ENCODE data around the gene ZCCHC7.
"Not testable (repeated sequence)": the region's sequence is repeated elsewhere in the genome, so short reads cannot be mapped to it uniquely, and the experiment has no call there.

ZCCHC7 gene

DNA sequence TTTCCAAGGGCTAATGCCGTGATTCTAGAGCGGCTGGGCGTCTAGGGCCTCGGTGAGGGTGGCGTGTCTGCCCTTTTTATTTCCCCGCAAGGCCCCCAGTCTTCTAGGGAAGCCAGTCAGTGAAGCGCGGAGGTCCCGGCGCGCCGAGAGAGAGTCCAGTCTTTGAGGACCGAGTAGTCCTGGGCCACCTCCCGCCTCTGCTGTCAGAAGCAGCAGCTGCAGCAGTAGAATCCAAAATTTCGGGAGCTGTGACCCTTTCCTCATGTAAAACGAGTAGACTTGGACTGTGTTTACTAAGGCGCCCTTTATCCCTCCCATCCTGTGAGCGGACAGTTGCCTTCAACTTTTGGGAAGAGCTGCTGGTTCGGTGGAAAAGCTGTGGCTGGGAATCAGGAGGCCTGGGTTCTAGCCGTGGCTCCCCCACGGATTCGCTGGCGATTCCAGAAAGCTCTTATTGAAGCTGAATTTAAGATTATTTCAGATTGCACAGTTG is 515 bp downstream of the ZCCHC7 start:
- not testable (repeated sequence) for DNase-seq (ENCODE audit: low spot score)

DNA sequence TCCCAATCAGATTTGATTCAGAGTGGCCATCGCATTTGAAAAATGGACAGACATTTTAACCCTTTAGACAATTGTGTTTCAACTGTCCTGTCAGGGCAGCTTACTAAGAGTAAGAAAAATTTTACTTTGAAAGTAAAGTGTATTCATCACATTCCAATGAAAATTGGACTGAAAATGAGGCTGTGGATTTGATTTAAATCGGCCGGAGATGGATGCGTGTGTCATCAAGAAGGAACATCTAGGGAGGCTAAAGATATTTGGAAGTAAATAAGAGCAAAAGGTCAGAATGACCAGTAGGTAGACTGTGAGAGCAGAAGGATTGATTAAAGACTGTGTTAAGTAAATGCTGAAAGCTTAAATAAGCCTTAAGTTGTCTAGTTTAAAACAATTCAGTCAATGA is 1.5 kb downstream of the ZCCHC7 start:
- no peak for DNase-seq (ENCODE audit: low spot score)

DNA sequence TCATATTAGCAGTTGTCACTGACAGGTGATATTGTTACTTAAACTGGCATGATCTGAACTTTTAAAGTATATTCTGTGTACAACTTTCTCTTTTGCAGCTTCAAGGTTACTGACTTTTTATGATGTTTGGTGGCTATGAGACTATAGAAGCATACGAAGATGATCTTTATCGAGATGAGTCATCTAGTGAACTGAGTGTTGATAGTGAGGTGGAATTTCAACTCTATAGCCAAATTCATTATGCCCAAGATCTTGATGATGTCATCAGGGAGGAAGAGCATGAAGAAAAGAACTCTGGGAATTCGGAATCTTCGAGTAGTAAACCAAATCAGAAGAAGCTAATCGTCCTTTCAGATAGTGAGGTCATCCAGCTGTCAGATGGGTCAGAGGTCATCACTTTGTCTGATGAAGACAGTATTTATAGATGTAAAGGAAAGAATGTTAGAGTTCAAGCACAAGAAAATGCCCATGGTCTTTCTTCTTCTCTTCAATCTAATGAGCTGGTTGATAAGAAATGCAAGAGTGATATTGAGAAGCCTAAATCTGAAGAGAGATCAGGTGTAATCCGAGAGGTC is 5.9 kb downstream of the ZCCHC7 start:
- no peak for DNase-seq (ENCODE audit: low spot score)

DNA sequence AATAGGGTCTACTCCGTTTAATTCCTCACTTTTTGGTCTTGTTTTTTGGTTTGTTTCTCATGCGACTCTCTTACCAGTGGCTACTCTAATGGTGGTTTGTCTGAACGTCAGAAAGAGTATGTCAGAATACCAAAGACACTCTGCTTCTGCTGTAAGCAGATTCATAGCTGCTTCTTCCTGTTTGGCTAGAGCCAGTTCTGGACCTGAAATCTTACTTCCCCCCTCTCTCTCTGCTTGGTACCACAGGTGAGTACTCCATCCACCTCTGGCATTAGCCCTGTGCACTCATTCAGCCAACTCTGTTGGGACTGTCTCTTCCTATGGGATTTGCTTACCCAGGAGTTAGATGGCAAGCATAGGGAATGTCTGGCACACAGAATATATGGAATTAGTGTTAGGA is 6.6 kb downstream of the ZCCHC7 start:
- no peak for DNase-seq (ENCODE audit: low spot score)

DNA sequence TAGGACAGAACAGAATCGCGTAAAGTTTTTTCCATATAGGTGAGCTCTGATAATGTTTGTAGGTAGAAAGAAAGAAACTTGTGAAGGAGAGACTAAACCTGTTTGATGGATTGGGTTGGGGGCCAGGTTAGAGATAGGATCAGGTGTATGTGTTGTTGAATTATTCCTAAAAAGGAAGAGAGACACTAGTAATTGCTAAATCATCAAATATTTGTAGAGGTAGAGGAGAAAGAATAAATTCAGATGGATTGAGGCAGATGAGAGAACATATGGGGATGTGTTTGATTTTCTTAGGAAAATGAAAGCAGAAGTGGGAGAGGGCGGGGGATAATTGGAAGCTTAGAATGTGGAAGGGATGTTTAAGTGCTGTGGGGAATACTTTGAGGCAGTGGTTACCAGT is 7.7 kb downstream of the ZCCHC7 start:
- no peak for DNase-seq (ENCODE audit: low spot score)

DNA sequence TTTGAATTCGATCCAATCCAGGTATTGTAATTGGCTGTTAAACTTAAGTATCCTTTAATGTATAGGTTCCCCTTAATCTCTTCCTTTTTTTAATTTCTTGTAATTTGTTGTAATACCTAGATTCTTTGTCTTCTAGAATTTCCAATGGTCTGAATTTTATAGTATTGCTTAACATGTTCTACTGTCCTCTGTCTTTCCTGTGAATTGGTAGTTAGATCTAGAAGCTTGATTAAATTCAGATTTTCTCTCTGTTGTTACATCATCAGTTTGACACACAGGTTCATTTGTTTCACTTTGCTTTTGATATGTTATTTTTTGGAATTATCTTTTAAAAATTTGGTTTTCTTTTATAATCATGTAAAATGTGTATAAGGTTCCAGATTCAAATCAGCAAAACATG is 13.8 kb downstream of the ZCCHC7 start:
- no peak for DNase-seq (ENCODE audit: low spot score)

DNA sequence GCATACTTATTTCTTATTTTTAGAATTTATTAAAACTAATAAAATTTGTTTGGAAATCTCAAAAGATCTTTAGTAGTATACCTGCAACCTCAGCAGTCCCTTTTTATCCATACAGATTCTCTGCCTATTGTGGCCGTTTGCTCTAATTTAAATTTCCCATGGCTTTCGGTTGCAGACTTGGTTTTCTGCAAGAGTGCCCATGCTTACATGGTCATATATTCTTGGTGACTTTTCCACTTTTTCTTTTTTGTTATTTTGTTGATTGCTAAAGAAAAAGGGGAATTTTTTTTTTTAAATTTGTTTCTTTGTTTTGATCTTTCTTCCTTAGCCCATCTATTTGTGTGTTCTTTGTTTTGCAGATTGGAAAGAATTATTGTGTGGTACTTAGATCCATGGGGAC is 20.6 kb downstream of the ZCCHC7 start:
- no peak for DNase-seq (ENCODE audit: low spot score)

DNA sequence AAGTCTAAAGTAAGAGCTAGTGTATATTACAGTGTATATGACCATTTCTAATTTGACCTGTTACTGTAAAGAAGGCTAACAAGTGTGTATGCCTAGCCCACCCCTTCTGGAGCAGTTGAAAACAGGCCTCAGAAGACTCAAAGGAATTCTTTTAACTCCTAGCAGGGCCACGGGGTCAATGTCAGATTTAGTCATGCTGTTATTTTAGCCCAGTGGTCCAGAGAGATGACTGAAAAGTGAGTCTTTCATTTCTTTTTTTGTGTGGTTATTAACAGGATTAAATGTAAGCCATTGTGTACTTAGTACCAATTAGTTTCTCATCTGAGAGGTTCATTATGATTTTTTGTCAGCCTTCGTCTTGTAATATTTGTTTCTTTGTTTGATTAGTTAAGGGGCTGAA is 24.4 kb downstream of the ZCCHC7 start:
- no peak for DNase-seq (ENCODE audit: low spot score)

DNA sequence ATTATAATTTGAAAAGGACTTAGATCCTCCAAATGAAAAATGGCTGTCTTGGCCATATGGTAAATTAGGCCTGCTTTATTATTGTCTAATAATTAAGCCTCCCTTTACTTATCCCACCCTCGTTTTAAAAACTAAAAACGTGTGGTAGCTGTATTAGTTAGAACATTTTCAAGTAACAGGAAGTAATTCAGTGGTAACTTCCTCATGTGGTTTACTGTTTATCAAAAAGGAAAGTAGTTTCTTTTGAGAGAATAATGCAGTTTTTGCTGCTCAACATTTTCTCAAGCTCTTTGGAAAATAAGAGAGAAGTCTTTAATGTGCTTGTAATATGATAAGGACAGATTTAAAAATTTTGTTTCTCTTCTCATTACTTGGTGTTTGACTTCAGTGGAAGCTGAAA is 26.0 kb downstream of the ZCCHC7 start:
- DNase-seq (ENCODE audit: low spot score): peak; percentile 37

DNA sequence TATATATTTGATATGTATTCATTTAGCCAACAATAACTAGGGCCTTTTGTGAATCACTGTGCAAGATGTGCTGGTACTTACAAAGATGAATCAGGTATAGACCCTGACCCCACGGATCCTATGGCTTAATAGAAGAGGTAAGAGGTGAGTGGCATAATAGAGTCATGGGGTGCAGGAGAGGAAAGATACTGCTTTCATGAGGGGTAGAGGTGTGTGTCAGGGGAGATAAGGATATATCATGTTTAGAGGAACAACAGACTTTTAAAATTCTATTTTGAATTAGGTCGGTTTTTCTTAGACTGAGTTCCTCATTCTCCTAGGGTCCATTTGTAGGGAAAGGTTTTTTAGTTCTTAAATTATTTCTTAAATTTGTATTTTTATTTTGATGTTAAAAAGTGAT is 27.8 kb downstream of the ZCCHC7 start:
- DNase-seq (ENCODE audit: low spot score): no peak

DNA sequence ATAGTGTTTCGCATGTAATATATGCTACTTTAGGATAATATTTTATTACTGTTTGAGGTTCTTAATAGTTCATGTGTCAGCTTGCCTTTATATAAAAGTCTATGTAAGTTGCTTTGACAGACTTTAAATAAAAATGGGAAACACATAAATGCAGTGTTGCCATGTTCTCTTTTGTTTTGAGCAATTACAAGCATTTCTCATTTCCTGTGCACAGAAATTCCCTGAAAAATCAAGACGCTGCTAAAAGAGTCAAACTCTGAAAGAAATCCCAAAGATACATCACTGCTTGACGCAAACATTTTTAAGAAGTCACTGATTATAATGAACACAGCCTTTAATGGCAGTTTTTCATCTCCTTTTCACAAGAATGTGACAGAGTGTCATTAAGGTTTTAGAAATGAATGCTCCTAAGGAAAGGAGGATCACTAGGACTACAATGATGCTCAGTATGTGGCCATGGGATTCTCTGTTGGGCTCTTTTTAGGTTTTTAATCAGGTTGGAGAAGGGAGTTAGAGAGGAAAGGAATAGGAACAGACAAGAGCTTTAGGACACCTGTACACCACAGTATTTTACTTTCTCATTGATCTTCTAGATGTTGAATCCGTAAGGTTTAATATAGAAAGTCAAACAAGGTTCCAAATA is 29.4 kb downstream of the ZCCHC7 start:
- no peak for DNase-seq (ENCODE audit: low spot score)

DNA sequence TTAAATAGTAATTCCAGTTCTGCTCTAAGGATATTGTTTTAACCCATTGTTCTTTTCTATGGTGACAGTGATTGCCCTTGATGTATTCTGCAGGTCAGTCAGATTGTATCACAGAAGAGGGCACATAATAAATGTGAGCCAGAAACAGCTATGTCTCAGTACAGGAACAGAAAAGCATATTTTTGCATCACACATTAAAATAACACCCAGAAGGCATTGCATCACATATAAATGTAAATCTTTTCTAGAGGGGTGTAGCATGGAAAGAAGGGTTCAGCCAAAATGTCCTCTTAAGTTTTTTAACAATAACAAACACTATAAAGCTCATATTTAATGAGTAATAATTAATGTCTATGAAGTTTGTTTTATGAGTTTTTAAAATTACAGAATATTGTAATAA is 30.0 kb downstream of the ZCCHC7 start:
- no peak for DNase-seq (ENCODE audit: low spot score)

DNA sequence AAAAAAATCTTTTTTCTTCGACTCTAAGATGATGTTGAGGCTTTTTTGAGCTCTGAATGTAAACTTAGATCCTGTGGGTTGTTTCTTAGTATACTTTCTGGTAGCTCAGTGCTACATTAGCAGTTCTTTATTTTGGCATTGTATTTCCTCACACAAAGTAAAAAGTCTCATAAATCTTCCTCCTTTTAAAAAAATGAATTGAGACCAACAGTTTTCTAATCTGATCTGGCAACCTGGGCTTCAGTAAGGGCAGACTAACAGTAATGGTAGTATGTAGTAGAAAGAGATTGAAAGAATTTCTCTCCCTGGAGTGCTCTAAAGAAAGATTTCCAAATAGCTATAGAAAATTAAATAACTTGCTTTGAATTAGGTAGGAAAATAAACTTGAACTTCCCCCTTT is 31.4 kb downstream of the ZCCHC7 start:
- no peak for DNase-seq (ENCODE audit: low spot score)

DNA sequence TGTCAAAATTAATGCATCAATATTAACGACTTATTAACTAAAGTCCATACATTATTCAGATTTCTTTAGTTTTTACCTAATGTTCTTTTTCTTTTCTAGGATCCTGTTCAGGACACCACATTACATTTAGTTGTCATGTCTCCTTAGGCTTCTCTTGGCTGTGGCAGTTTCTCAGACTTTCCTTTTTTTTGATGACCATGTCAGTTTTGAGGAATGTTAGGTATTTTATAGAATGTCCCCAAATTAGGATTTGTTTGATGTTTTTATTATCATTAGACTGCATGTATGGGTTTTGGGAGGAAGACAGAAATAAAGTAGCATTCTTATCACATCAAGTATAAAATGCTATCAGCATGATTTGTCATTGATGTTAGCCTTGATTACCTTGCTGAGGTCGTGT is 32.0 kb downstream of the ZCCHC7 start:
- no peak for DNase-seq (ENCODE audit: low spot score)

DNA sequence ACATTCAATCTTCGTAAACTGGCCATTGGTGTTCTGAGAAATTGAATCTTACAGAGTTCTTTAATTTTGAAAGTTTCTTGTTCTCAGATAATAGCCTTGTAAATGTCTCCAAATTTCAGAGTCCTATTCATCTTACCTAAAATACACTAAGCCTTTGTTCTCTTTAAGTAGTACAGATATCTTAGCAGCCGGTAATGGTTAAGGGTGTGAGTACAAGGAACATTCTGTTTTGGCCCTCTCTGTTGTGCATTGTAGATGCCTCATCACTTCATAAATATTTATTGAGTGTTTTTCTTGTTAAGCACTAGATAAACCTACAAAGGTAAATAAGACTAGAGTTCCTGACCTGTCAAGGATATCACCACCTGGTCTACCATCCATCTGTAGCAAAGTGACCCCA is 35.2 kb downstream of the ZCCHC7 start:
- DNase-seq (ENCODE audit: low spot score): no peak

DNA sequence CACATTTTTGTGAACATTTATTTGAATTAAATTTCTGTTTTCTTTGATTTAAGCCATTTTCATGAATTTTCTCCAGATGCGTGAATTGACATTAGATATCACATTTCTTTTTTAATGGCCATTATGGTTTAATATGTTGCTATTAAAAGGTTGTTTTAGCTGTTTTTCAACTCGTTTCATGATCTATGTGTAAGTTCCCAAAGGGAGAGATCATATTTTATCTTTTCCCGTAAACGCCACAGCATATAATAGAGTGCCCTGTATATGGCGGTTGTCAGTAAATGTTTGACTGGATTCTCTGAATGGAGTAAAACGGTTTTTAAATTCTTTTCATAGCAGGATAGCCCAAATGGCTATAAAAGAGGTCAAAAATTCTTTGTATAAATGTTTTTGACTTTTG is 35.8 kb downstream of the ZCCHC7 start:
- DNase-seq (ENCODE audit: low spot score): no peak

DNA sequence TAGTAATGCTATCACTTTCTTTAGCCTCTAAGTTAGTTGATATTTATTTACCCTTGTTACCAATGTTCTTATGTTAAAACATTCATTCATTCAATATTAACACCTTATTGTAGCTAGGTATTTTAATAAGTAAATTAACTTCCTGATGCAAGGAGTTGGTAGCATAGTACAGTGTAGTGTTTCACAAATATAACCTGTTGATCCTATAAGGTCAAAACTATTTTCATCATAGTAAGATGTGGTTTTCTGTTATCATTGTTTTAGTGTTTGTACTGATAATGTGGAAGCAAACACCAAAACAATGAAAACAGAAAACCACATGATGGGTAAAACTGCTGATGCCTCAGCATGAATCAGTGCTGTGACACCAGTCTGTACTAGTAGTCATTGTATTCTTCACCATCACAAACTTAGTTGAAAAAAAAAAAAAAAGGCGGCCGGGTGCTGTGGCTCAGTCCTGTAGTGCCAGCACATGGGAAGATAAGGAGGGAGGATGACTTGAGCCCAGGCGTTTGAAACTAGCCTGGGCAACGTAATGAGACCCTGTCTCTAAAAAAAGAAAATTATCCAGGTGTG is 36.5 kb downstream of the ZCCHC7 start:
- no peak for DNase-seq (ENCODE audit: low spot score)

DNA sequence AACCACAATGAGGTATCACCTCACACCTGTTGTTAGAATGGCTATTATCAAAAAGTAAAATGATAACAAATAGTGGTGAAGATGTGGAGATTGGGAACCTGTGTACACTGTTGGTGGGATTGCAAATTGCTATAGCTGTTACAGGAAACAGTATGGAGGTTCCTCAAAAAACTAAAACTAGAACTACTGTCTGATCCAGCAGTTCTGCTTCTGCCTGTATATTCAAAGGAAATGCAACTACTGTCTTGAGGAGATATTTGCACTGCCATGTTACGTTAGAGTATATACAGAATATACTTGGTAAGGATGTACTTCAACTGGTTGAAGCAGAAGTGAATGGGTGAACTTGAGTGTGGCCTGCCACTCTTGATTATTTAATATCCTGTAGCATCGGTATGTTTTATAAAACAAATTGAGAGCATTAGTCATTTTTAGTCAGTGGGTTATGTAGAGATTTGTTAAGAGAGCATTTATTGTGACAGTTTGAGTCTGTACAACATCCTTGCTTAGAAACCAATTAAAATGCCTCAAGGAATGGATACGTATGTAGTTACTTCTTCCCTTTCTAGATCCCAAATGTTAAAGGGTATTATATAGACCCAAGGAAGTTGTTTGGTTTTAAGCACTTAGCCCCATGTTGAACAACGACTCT is 37.5 kb downstream of the ZCCHC7 start:
- DNase-seq (ENCODE audit: low spot score): no peak

DNA sequence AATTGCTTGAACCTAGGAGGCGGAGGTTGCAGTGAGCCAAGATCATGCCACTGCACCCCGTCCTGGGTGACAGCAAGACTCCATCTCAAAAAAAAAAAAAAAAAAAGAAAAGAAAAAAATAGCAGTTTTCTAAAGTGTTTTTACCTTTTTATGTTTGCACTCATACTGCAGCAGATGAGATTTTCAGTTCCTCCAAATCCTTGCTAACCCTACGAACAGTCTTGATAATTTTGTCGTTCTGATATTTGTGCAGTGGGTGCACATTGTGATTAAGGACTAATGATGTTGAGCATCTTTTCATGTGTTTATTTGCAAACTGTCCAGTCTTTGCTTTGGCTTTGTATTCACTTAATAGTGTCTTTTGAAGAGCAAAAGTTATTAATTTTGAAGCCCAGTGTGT is 42.9 kb downstream of the ZCCHC7 start:
- DNase-seq (ENCODE audit: low spot score): no peak

DNA sequence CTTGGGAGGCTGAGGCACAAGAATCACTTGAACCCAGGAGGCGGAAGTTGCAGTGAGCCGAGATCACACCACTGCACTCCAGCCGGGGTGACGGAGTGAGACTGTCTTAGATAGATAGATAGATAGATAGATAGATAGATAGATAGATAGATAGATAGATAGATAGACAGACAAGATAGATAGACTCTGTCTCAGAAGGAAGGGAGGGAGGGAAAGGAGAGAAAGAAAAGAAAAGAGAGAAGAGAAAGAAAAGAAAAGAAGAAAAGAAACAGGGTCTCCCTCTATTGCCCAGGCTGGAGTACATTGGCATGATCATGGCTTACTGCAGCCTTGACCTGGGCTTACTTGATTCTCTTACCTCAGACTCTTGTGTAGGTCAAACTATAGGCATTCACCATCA is 44.0 kb downstream of the ZCCHC7 start:
- DNase-seq (ENCODE audit: low spot score): not testable (repeated sequence)

DNA sequence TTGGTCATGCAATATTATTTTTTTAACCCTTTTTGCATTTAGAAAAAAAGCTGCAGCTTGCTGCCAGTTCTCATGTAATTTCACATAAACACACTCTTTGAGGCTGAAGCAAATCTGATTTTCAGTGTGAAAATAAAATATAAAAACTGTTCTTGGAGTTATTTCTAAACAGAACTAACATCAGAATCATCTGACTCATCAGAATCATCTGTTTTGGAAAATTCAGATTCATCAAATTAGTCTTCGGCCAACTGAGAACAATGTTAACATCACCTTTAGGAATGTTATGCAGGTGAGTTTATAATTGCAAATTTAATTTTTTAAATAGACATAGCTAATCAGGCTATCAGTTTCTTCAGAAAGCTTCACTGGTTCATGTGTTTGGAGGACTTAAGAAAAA is 45.3 kb downstream of the ZCCHC7 start:
- no peak for DNase-seq (ENCODE audit: low spot score)

DNA sequence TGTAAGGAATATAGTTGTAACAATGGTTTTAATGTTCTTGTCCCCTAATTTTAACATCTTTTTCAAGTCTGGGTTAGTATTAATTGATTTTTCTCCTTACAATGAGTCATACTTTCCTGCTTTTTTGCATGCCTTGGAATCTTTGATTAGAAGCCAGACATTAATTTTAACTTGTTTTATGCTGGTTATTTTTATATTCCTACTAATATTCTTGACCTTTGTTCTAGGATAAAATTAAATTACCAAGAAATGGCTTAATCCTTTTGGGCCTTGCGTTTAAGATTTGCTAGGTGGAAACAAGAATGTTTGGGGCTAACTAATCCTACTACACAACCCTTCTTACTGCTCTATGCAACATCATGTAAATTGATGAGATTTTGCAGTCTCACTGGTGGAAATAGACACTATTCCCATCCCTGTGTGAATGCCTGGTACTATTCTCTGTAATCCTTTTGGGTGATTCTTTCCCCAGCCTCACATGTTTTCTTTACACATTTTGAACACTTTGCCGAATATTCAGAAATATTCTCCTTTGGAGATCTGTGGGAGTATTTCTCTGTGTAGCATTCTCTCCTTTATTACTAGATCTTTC is 47.2 kb downstream of the ZCCHC7 start:
- no peak for DNase-seq (ENCODE audit: low spot score)

DNA sequence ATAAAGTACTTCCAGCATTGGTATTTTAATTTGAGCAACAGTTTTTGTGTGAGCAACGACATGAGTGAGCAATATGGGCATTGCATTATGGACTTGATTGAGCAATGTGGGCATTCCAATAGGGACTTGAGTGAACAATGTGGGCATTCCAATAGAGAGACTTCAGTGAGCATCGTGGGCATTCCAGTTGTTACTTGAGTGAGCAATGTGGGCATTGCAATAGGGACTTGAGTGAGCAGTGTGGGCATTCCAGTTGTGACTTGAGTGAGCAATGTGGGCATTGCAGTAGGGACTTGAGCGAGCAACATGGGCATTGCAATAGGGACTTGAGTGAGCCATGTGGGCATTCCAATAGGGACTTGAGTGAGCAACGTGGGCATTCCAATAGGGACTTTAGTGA is 52.2 kb downstream of the ZCCHC7 start:
- no peak for DNase-seq (ENCODE audit: low spot score)

Measured in CD4-positive, alpha-beta T cell treated with Interleukin-6 at 100 ng/mL for 8 hours (primary cell).